ENCODE measurements around the gene ATP6AP2.
"Not testable (repeated sequence)": the region's sequence is repeated elsewhere in the genome, so short reads cannot be mapped to it uniquely, and the experiment has no call there.

Gene ATP6AP2

GRCh38 chrX:40576291-40576690 is 4.5 kb upstream of the ATP6AP2 start:
- DNase-seq (ENCODE audit: low read depth), result no peak

- DNase-seq (ENCODE audit: low read depth), result no peak
Measured at GRCh38 chrX:40578039-40578695, 2.6 kb upstream of the ATP6AP2 start.

- no peak for DNase-seq (ENCODE audit: low read depth)
Measured at GRCh38 chrX:40579141-40579540, 1.6 kb upstream of the ATP6AP2 start.

- no peak for DNase-seq (ENCODE audit: low read depth)
Measured at GRCh38 chrX:40579900-40580536, 752 bp upstream of the ATP6AP2 start.

GRCh38 chrX:40581336-40581920 is 658 bp downstream of the ATP6AP2 start:
- DNase-seq (ENCODE audit: low read depth), result peak; percentile 43

GRCh38 chrX:40582178-40582577 is 1.4 kb downstream of the ATP6AP2 start:
- not testable (repeated sequence) for DNase-seq (ENCODE audit: low read depth)

GRCh38 chrX:40582811-40583210 is 2.0 kb downstream of the ATP6AP2 start:
- no peak for DNase-seq (ENCODE audit: low read depth)

GRCh38 chrX:40587623-40588022 is 6.9 kb downstream of the ATP6AP2 start:
- not testable (repeated sequence) for DNase-seq (ENCODE audit: low read depth)

- DNase-seq (ENCODE audit: low read depth), result not testable (repeated sequence)
Measured at GRCh38 chrX:40589616-40590321, 9.0 kb downstream of the ATP6AP2 start.

- no peak for DNase-seq (ENCODE audit: low read depth)
Measured at GRCh38 chrX:40603446-40603845, 22.7 kb downstream of the ATP6AP2 start.

- peak; percentile 48 for DNase-seq (ENCODE audit: low read depth)
Measured at GRCh38 chrX:40607381-40607780, 26.6 kb downstream of the ATP6AP2 start.

GRCh38 chrX:40612511-40612910 is 31.7 kb downstream of the ATP6AP2 start:
- DNase-seq (ENCODE audit: low read depth), result no peak

GRCh38 chrX:40615976-40616375 is 35.2 kb downstream of the ATP6AP2 start:
- no peak for DNase-seq (ENCODE audit: low read depth)

GRCh38 chrX:40617566-40617965 is 36.8 kb downstream of the ATP6AP2 start:
- no peak for DNase-seq (ENCODE audit: low read depth)

GRCh38 chrX:40622479-40623138 is 41.8 kb downstream of the ATP6AP2 start:
- no peak for DNase-seq (ENCODE audit: low read depth)

- DNase-seq (ENCODE audit: low read depth), result no peak
Measured at GRCh38 chrX:40623139-40623536, 42.4 kb downstream of the ATP6AP2 start, which contains the start of gene MPC1L. MPC1L (plus strand) TSS chrX:40623428; CDS start chrX:40623566, 138 bp downstream.

GRCh38 chrX:40623665-40624064 is 42.9 kb downstream of the ATP6AP2 start:
- DNase-seq (ENCODE audit: low read depth), result no peak

- no peak for DNase-seq (ENCODE audit: low read depth)
Measured at GRCh38 chrX:40625294-40625693, 44.5 kb downstream of the ATP6AP2 start.

- peak; percentile 5 for DNase-seq (ENCODE audit: low read depth)
Measured at GRCh38 chrX:40628506-40628905, 47.7 kb downstream of the ATP6AP2 start.

- no peak for DNase-seq (ENCODE audit: low read depth)
Measured at GRCh38 chrX:40632199-40632598, 51.4 kb downstream of the ATP6AP2 start.

- DNase-seq (ENCODE audit: low read depth), result no peak
Measured at GRCh38 chrX:40637687-40638086, 56.9 kb downstream of the ATP6AP2 start.

GRCh38 chrX:40644176-40644575 is 63.4 kb downstream of the ATP6AP2 start:
- peak; percentile 71 for DNase-seq (ENCODE audit: low read depth)

Data from fibroblast of gingiva (primary cell).